Measurements from ENCODE around the gene HMCN2. TPM values are rescaled to one million over a fixed set of nuclear protein-coding genes. Genes with fewer than 3 reads are reported as not detected.
A peak's percentile ranks its signal among the peaks of the same experiment; 100 is the strongest.

HMCN2 gene
- total RNA-seq, 4 donors from 2014 or later = 9.6 to 21.1 (median 15.5) TPM

DNA sequence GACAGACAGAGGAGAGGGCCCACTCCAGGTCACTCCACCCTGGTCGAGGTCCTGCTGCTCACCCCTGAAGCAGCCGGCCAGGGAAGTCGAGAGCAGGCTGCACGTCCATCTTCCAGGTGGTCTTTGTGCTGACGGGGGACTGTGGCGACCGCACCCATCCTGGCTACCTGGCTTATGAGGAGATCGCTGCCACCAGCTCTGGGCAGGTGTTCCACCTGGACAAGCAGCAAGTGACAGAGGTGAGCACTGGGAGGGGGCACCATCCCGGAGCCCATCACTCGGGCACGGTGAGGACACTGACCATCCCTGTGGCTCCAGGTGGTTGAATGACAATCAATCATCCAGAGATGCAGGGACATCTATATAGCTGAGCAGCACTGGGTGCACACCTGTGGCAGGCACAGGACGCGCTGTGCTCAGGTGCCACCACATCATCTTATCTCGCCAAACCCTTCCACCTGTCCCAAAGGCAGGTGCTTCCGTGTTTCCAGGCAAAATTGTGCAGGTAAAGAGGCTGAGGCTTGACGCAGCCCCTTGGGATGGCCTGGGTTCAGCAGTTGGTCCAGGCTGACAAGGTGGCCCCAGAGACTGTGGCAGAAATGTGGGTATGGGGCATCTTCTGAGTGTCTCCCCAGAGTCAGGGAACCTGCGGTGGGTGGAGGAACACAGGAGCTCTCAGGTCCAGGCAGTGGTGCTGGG lies 20.7 kb downstream of the HMCN2 start:
- 94 to 100% methylated on average over 5 to 6 of the region's 17 CpGs for WGBS, 2 donors (ENCODE audit: low coverage in 1 of 2)
- peak overlapping the region in 3 of 4 donors; percentile 31 to 56 (median 47) for H3K27ac ChIP-seq

DNA sequence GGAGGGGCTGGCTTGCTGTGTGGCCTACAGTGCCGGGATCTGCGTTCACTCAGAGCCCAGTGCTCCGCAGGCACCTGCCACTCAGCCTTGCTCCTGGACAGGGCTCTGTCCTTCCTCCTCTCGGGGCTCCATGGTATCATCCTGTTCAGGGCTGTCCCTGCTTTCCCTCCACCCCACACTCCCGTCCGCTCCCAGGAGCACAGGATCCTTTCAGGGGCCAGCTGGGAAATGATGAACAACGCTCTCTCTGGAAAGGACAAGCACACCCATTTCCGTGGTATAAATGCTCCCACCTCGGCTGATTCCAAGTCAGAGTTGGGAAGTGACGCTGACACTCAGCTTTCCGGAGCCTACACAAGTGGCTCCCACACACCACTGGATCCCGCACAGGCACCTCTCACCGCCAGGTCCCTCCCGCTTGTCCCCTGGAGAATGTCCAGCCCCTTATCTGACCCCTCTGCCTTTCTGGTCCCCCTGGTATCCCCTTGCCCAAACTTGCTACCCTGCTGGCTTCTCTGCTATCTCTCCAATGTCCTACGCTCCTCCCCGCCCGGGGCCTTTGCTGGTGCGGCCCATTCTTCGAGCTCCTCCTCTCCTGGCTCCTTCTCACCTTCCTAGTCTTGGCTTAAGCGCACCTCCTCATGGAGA lies 21.3 kb downstream of the HMCN2 start:
- Histone ChIP-seq H3K4me1 (peaks cover 0 to 81% (median 17%) of the 10 kb centered on the region in 3 donors), H3K9me3 (no peaks in the 10 kb centered on the region), H3K27me3 (no peaks in the 10 kb centered on the region), H3K4me3 (no peak overlapping the region), H3K27ac (peak overlapping the region in 3 of 4 donors; percentile 31 to 56 (median 47)), H3K36me3 (peaks cover 0 to 17% of the 10 kb centered on the region in 2 donors)
- 20 to 89% methylated on average over 1 to 6 of the region's 20 CpGs for WGBS, 2 donors (ENCODE audit: low coverage in 1 of 2)
- no peak for ATAC-seq
- TF ChIP-seq EP300 (IDR thresholded peaks at IDR 0.05) (no peak), POLR2A (IDR thresholded peaks at IDR 0.05) (no peak), POLR2AphosphoS5 (IDR thresholded peaks at IDR 0.05) (no peak)
- TF ChIP-seq, protein P1, sequence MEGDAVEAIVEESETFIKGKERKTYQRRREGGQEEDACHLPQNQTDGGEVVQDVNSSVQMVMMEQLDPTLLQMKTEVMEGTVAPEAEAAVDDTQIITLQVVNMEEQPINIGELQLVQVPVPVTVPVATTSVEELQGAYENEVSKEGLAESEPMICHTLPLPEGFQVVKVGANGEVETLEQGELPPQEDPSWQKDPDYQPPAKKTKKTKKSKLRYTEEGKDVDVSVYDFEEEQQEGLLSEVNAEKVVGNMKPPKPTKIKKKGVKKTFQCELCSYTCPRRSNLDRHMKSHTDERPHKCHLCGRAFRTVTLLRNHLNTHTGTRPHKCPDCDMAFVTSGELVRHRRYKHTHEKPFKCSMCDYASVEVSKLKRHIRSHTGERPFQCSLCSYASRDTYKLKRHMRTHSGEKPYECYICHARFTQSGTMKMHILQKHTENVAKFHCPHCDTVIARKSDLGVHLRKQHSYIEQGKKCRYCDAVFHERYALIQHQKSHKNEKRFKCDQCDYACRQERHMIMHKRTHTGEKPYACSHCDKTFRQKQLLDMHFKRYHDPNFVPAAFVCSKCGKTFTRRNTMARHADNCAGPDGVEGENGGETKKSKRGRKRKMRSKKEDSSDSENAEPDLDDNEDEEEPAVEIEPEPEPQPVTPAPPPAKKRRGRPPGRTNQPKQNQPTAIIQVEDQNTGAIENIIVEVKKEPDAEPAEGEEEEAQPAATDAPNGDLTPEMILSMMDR (IDR thresholded peaks at IDR 0.05) = no peak

More for the DNA sequence above, 20.7 kb downstream of the HMCN2 start:
- Histone ChIP-seq H3K4me1 (peaks cover 0 to 86% (median 22%) of the 10 kb centered on the region in 3 donors), H3K9me3 (no peaks in the 10 kb centered on the region), H3K27me3 (no peaks in the 10 kb centered on the region), H3K4me3 (no peak overlapping the region), H3K36me3 (peaks cover 0 to 17% of the 10 kb centered on the region in 2 donors)
- ATAC-seq = no peak
- TF ChIP-seq, protein P1 (IDR thresholded peaks at IDR 0.05) = no peak
- no peak for TF ChIP-seq POLR2AphosphoS5 (IDR thresholded peaks at IDR 0.05)
- TF ChIP-seq POLR2A (IDR thresholded peaks at IDR 0.05) = no peak
- no peak for TF ChIP-seq EP300 (IDR thresholded peaks at IDR 0.05)

DNA sequence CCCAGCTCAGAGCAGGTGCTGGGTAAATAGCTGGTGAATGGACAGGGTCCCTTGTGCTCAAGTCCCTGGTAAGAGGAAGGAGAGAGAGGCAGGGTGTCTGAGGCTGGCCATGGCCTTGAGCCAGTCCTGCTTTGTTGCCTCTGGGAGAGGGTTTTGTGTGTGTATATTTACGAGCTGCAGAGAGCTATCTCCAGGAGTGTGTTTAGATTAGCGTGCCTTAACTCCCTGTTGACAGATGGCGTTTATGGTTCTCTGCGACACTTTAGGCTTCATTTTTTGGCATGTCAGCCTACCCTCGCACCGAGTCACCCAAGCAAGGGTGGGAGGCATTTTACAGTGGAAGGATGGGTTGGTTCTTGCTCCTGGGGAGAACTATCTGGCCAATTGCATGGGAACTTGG lies 22.2 kb downstream of the HMCN2 start:
- H3K4me1 ChIP-seq = peaks cover 0 to 73% (median 10%) of the 10 kb centered on the region in 3 donors
- 36% methylated on average over 4 of the region's 6 CpGs; no CpG with 5 or more reads in 1 of the 2 donors for WGBS, 2 donors (ENCODE audit: low coverage in 1 of 2)
- TF ChIP-seq EP300 (IDR thresholded peaks at IDR 0.05) = no peak
- TF ChIP-seq, protein P1 (IDR thresholded peaks at IDR 0.05) = no peak
- TF ChIP-seq POLR2AphosphoS5 (IDR thresholded peaks at IDR 0.05) = no peak
- TF ChIP-seq POLR2A (IDR thresholded peaks at IDR 0.05) = no peak
- no peak overlapping the region for H3K4me3 ChIP-seq
- peaks cover 0 to 17% of the 10 kb centered on the region in 2 donors for H3K36me3 ChIP-seq
- H3K27ac ChIP-seq = peak overlapping the region in 2 of 4 donors; percentile 47 to 56
- ATAC-seq = no peak
- no peaks in the 10 kb centered on the region for H3K9me3 ChIP-seq
- H3K27me3 ChIP-seq = no peaks in the 10 kb centered on the region

DNA sequence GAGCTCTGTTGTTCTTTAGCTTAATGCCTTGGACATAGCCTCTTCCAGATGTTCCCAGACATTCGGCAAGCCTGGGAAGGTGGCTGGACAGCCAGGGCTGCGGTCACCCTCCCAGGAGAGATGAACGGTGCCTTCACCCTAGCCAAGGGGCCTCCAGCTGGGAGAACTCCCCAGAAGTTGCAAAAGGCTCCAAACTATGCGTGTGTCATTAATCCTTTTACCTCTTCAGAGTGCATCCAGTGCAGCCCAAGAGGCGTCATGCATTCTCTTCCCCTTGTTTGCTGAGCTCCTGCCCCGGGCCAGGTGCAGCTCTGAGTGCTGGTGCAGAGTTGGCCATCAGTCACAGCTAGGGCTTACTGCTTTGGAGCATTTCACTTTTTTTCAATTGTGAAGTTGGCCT lies 22.8 kb downstream of the HMCN2 start:
- Histone ChIP-seq H3K27me3 (no peaks in the 10 kb centered on the region), H3K36me3 (peaks cover 0 to 17% of the 10 kb centered on the region in 2 donors), H3K27ac (peak overlapping the region in 2 of 4 donors; percentile 47 to 56), H3K4me1 (peaks cover 0 to 66% (median 4%) of the 10 kb centered on the region in 3 donors), H3K9me3 (no peaks in the 10 kb centered on the region), H3K4me3 (no peak overlapping the region)
- TF ChIP-seq POLR2A (IDR thresholded peaks at IDR 0.05) (no peak), POLR2AphosphoS5 (IDR thresholded peaks at IDR 0.05) (no peak), EP300 (IDR thresholded peaks at IDR 0.05) (no peak)
- TF ChIP-seq, protein P1 (IDR thresholded peaks at IDR 0.05) = no peak
- WGBS, 2 donors (ENCODE audit: low coverage in 1 of 2) = 60 to 79% methylated on average over 2 to 3 of the region's 6 CpGs
- ATAC-seq = no peak
